IPS DF 19.7 (cell line): Measurements from ENCODE around the gene GPATCH8.
"Not testable (repeated sequence)": the region's sequence is repeated elsewhere in the genome, so short reads cannot be mapped to it uniquely, and the experiment has no call there.

Experiments used
- DNase-seq: peaks from one replicate; pipeline ENCODE4 v3.0.0-alpha.2; 2013; ENCODE audit warnings: low read depth, low spot score

Gene GPATCH8

DNA sequence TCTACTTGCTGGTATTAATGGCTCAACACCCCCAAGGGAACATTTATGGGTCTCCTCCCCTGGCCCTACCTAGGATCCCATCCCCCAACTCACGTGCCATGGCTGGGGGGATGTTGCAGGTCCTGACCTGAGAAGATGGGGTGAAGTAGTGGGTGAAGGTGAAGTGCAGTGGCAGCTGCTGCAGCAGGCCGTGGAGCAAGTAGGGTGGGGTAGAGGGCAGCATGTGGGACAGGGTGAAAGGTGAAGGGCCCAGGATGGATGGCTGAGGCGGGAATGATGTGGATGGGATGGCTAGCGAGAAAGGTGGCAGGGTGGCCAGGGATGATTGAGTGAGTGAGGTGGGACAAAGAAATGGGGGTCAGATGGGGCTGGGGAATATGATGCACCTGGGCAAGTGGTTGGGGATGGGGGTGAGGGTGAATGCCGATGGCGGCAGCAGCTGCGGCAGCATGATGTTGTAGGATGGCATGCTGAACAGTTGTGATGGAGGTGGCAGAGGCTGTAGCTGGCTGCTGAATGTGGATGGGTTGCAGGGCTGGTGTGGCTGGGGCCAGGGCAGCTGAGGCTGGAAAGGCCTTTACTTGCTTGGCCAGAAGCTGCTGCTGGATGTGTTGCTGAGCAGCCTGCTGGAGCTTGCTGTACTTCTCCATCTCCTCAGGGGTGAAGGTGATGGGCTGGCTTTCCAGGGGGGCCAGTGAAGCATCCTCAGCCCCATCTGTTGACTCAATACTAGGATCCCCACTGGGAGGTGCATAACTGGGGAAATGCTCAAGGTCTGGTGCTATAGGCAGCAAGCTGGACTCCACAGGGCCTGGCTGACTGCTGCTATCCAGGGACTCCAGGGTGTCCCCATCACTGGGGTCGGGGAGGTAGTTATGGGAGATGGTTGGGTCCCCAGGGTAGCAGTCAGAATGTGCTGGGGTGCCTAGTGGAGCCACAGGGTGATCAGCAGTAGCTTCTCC, 105.4 kb downstream of the GPATCH8 start:
- DNase-seq, result no peak

DNA sequence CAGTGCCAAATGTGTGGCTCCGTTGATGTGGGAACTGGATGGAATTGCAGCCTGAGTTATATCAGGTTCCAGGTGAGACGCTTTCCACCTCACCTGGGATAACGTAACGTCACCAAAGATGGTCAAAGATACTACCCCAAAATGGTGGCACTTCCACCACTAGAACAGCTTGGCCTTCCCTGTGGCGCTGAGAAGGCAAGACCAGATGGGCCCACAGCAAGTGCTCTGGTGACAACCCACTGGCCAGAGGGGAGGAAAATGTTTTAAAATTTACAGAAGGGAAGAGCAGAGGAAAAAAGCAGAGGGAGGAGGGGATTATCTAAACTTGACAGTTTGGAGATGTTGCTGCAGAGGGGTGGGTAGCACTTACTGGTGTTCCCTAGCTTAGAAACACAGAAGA, 106.3 kb downstream of the GPATCH8 start:
- no peak for DNase-seq

- DNase-seq, result no peak
Measured at GRCh38 chr17:44394833-44395232, 108.4 kb downstream of the GPATCH8 start.

- not testable (repeated sequence) for DNase-seq
Measured at GRCh38 chr17:44394112-44394511, 109.1 kb downstream of the GPATCH8 start.

DNA sequence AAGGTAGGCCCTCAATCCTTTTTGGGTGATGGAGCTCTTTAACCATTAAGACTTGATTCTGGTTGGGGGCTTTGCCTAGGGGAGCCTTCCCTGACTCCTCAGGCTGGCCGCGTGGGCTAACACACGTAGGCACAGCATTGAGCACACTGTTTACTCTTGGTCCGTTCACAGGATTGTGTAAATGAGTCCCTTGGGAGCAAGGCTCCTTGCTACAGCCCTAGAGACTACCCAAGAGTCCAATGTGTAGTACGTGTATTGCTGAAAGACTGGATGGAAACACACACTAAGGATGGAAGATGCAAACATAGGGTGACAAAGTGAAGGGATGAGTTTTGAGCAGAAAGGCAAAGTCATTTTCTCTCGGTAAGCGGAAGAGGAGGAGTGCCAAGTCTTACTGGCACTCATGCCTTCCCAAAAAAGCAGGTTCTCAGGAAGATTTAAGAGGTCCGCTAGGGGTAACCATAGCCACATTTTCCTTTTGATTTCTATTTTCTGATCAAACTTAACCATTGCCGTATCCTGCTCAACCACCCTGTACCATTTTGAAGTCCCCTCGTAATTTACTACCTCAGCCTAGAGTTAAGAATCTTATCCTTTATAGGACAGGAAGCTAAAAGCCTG, 112.8 kb downstream of the GPATCH8 start:
- DNase-seq, result no peak

GRCh38 chr17:44389723-44390202, 113.4 kb downstream of the GPATCH8 start:
- no peak for DNase-seq

DNA sequence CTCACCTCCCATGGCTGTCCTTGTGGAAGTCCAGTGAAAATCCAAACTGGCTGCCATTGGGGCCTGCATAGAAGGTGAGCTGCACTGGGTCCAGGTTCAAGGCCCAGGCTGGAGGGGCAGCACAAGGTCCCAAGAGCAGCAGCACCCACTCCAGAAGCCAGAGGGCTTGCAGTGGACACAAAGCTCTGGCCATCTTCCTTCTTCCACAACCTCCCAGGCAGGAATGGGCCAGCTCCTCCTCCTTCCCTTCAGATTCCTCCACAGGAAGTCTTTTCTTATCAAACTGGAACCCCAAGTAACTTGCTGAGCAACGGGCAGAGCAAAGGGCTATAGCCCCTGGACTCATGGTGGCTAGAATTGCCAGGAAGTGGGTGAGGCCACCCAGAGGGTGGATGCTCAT, 113.9 kb downstream of the GPATCH8 start, which contains the start of gene ITGA2B:
TSS of gene ITGA2B (minus strand) at position 369 of the 400 bp plus-strand sequence. CDS start at position 193, 176 bp downstream.
- DNase-seq, result no peak

- DNase-seq, result no peak
Measured at GRCh38 chr17:44387804-44388203, 115.4 kb downstream of the GPATCH8 start.

- DNase-seq, result no peak
Measured at GRCh38 chr17:44386182-44386525, 117.1 kb downstream of the GPATCH8 start.

DNA sequence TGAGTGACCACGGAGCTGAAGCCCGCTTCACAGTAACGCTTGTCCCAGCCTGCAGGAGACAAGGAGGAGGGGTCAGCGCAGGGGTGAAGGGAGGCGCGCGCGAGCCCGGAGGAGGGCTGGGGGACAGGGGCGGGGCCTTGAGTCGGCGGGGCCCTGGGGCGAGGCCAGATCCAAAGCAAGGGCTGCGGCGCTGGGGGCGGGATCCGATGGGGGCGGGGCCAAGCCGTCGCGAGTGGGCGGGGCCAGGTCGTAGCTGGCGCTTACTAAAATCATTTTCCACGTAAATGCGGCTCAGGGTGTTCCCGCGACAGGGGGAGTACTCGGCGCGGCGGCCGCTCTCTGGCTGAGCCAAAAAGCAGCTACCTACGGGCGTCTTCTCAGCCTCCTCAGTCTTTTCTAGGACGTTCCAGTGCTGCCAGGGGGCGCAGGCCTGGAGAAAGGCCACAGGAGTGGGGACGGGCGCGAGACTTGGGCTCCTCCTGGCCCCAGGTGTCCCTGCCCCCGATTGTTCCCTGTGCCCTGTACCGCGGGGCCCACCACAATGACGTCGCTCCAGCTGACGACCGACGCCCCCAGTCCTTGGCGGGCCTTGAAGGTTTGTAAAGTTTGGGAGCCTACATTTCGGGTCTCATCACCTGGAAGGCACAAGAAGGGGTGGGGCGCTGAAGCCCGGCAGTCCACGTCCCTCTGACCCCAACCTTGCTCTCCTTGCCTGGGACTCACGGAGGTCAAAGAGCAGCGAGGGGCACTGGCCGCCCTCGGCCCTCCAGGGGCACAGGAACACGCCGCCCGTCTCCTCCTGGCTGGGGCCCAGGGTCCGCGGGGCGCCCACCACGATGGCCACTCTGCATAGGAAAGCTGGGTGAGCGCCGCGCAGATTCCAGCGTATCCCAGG, 117.7 kb downstream of the GPATCH8 start:
- DNase-seq, result no peak

DNA sequence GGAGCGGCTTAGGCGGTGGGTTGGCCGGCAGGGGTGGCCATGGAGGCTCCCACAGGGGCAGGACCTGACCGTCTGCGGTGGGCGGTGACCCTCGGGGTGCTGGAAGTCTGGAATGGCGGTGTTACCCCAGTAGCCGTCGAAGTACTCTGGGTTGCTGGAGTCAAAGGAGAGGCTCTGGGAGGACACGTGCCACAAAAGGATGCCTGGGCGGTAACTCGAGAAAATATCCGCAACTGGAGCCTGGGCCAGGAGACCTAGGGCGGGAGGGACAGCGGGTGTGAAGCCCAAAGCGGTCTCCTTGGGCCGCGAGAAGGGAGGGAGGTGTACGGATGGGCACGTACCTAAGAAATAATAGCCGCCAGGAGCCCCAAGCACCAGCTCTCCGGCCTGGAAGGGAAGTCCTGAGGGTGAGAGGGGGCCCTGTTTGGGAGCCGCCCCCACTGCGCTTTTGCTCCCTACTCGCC, 118.4 kb downstream of the GPATCH8 start:
- DNase-seq, result no peak

GRCh38 chr17:44384281-44384822, 118.9 kb downstream of the GPATCH8 start:
- no peak for DNase-seq

DNA sequence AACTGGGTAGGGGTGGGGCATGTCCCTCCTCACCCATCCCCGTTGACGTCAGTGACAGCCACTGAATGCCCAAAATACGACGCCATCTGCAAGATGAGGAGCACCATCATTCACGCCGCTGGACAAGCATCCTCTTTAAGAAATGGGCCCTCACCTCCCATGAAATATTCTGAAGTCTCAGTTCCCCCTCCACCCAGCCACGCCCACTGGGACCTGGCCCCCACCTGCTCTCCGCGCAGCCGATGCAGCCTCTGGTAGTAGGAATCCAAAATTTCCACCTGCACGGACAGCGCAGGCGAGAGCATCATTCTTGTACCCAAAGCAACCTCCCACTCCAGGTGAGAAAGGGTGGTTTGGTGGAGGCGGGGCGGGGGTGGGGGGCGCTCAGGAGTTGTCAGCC, 119.3 kb downstream of the GPATCH8 start:
- DNase-seq, result no peak

DNA sequence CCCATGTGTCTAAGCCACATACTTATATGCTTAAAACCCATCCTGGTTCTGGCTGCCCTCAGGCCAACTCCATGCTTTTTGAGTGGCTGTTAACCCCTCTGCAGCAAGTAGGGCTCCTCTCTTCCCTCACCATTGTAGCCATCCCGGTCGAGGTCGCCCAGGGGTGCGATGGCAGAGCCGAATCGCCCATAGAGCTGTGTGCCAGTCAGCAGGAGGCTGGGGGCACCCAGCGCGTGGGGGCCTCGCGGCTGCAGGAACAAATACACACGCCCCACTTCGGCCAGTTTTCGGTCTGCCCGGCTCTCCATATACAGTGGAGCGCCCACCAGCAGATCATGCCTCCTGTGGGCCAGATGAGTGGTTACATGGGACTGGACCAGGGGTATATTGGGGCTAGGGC, 119.8 kb downstream of the GPATCH8 start:
- DNase-seq, result no peak

DNA sequence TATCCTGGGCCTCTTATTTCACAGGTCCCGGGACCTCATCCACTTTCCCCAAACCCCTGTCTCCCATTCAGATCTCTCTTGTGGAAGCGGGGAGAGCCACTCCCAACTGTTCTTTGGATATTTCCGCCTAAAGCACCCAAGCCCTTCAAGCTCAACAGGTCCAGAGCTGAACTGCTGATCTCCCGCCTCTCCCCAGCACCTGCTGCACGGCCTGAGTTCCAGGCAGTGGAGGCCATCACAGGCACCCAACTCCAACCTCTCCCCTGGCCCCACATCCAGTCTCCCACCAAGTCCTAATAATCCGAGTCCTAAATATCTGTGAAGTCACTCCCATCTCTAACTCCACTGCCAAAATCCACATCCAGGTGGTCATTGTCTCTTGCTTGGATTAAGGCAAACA, 120.3 kb downstream of the GPATCH8 start:
- DNase-seq, result no peak

DNA sequence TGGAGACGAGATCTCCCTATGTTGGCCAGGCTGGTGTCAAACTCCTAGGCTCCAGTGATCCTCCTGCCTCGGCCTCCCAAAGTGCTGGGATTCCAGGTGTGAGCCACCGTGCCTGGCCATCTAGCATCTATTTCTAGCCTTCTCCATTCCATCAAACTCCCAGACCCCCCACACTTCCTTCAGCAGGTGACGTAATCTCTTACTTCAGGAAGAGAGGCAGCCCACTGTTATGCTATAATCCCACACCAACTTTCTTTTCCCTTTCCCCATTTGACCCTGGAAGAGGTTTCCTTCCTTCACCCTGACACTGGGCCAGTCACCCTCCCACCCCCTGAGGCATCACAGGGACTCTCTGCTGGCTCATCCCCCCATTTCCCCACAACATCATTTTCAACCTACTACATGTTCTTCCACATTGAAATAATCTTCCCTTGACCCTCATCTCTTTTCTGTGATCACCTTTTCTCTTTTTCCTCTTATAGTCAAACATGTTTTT, 121.3 kb downstream of the GPATCH8 start:
- DNase-seq, result no peak

DNA sequence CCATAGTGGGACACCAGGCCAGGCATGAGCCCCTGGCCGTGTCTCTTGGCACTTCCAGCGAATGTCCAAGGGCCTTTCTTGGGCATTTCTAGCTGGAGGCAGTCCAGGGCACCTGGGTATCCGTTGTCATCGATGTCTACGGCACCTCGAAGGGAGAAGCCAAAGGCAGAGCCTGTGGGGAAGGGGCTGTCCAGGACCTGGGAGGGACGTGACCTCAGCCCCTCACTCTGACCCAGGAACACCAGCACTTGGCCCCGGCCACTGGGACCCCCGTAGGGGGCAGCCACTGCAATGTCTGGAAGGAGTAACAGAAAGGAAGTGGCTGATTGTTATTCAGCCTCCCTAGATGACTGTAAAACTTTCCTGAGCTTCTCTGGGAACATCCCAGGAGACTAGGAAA, 122.4 kb downstream of the GPATCH8 start:
- DNase-seq, result no peak

DNA sequence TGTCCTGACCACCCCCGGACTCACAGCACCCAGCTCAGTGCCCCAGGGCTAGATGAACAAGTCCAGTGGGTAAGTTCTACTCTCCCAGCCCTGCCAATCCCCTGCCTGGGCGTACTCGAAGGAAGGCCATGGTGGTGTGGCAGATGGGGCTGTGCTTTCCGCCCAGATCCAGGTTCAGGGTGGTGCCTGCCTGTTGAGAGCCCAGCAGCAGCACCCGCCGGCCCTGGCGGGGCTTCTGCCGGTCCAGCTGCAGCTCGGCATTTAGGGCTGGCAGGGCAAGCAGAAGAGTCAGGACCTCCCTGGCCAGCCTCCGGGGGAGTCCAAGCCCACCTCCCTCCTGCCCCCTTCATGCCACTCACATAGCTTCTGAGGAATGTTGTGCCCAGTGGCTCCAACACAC, 123.3 kb downstream of the GPATCH8 start:
- DNase-seq, result no peak

GRCh38 chr17:44378171-44378705, 125.0 kb downstream of the GPATCH8 start:
- DNase-seq, result no peak

GRCh38 chr17:44376779-44377178, 126.4 kb downstream of the GPATCH8 start:
- DNase-seq, result no peak

- DNase-seq, result no peak
Measured at GRCh38 chr17:44376124-44376523, 127.1 kb downstream of the GPATCH8 start.
